ENCODE results near the gene DEPDC5.
"Not testable (repeated sequence)": the region's sequence is repeated elsewhere in the genome, so short reads cannot be mapped to it uniquely, and the experiment has no call there.

The DEPDC5 gene

DNA sequence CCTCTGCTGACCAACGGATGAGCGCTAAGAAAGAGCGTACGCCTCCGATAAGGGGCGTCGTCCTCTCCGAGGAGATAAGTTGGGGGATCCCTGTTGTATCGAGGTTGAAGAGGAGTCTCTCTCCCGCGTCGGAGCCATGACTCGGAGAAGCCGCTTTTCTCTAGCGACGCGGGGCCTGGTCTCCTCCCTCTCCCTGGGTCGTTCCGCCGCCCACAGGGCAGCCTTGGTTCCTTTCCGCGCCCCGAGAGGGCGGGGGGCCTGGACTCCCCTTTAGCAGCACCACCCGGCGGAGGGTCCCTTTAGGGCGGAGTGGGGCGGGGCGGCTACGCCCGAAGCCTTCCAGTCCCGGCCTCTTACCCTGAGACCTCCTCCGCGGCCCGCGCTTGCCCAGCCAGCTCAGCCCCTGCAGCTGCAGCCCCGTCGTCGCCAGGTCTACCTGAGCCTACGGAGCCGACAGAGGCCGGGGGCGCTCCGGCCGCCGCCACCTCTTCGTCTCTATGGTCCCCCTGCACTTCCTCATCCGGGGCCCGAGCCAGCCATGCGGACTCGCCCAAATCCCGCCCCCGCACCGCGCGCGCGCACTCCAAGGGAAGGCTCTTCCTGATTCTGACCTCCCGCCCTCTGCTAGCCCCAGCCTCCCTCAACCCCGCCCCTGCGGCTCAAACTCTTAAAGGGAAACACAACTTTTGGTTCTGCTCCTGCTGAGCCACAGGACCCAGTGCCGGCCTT, 4.0 kb upstream of the DEPDC5 start, which contains the start of gene PRR14L:
Gene PRR14L (minus strand): TSS at position 497 of the 729 bp plus-strand sequence. CDS start 11,272 bp downstream, outside the sequence.
- FAIRE-seq, result peak; percentile 80

DNA sequence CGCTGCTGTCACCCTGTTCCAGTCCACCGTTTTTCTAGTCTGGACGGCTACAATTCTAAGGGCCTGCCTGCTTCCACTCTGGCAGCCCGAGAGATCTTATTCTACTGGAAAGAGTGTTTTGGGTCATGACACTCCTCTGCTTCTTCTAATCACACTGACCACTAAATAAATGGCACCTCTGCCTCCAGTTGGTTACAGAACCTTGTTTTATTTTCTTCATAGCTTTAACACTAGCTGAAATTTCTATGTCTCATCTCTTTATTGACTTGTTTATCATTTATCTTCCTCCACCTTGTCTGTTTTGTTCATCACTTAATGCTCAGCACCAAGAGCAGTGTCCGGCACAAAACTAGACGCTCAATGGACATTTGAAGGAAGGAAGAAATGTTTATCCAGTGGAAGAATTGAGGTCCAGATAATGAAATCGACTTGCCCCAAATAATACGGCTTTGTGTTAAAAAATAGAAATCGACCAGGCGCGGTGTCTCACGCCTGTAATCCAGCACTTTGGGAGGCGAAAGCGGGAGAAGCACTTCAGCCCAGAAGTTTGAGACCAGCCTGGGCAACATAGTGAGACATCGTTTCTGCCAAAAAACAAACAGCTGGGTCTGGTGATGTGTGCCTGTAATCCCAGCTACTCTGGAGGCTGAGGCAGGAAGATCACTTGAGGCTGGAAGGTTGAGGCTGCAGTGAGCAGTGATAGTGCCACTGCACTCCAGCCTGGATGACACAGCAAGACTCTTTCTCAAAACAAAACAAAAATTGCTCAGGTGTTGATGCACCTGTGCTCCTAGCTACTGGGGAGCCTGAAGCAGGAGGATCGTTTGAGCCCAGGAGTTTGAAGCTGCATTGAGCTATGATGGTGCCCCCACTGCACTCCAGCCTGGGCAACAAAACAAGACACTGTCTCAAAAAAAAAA, 3.2 kb upstream of the DEPDC5 start:
- FAIRE-seq, result no peak

DNA sequence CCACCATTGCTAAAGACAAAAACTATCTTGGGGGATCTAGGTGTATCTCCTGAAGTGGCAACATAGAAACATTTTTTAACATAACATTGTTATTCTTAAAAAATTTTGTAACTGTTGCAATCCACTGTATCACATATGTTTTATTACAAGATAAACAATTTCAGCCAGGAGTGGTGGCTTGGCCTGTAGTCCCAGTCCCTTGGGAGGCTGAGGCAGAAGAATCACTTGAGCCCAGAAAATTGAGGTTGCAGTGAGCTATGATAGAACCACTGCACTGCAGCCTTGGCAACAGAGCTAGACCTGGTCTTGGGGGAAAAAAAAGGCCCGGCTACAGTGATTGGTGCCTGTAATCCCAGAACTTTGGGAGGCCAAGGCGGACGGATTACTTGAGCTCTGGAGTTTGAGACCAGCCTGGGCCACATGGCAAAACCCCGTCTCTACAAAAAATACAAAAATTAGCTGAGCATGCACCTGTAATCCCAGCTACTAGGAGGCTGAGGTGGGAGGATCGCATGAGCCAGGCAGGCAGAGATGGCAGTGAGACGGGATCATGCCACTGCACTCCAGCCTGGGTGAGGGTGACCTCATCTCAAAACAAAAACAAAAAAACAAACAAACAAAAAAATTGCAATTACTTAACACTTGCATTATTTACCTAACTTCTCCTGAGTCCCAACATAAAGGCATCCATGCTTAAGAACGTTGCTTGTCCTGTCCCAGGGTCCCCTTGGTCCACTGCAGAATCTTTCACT, 1.5 kb upstream of the DEPDC5 start:
- no peak for FAIRE-seq

DNA sequence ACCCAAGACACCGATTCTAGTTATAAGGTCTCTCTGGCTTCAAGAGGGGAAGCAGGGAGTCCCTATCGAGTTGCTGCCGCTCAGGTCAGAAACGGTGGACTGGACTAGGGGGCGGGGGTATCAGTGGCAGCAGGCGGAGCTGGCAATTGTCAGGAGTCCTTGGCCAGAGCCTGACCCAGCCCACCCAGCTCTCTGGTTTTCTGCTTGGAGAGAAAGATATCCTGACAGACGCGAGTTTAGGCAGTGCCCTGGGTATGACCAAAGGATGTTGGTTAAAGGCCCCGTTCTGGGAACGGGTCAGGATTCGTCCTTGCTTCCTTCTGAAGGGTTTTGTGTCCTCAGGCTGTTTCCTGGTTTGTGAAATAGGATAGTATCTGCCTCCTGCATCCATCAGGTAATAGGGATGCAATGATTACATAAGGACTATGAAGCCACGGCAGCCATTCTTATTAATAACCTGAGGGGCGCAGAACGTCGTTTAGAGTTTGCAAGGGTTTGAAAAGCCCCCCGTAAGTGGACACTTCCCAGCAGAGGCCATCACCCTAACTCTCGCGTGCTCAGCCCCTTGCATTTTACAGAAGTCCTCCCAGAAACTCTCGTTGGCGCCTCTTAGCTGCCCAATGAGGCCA, 700 bp upstream of the DEPDC5 start:
- no peak for FAIRE-seq

DNA sequence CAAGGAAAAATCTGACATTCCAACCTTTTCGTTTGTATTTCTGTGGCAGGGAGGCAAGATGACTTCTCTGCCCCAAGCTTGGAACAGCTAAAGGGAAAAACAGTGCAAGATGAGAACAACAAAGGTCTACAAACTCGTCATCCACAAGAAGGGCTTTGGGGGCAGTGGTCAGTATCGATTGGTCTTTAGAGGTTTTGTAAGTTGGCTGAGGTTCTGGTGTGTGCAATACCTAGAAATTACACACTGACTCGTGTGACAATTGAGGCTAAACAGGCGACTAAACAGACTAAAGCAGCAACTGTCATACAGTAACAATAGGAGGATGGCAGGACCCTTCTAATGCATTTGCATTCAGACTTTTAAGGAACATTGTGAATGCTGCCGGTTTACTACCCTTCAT, 994 bp downstream of the DEPDC5 start:
- FAIRE-seq, result no peak

DNA sequence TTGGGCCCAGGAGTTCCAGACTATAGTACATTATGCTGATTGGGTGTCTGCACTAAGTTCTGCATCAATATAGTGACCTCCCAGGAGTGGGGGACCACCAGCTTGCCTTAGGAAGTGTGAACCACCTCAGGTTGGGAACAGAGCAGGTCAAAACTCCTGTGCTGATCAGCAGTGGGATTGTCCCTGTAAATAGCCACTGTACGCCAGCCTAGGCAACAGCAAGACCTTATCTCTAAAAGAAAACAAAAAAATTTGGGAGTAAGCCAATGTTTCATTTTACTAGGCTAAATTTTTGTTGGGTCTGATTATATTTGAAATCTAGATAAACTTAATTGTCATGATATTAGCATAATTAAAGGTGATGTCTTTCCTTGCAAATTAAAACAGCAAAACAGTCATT, 3.4 kb downstream of the DEPDC5 start:
- no peak for FAIRE-seq

DNA sequence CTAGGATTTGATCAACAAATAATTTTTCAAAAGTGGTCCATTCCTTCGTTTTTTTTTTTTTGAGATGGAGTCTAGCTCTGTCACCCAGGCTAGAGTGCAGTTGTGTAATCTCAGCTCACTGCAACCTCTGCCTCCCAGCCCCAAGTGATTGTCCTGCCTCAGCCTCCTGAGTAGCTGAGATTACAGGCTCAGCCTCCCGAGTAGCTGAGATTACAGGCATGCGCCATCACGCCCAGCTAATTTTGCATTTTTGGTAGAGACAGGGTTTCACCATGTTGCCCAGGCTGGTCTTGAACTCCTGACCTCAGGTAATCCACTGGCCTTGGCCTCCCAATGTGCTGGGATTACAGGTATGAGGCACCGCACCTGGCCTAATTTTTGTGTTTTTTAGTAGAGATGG, 5.0 kb downstream of the DEPDC5 start:
- FAIRE-seq, result not testable (repeated sequence)

DNA sequence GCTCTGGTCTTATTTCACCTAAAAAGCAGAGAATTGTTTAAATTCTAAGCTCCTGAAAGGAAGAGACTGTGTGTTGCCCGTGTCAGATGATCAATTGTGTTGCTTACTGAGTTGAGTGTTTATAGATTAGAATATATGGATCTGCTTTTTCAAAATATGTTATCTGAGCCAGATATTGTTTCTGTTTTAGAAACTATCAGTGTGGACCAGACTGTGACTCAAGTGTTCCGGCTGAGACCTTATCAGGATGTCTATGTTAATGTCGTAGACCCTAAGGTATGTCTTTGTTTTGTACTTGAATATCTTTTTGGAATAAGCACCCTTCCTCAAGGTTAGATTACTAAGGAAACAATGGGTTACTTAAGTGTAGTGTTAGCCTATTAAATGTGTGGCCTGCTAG, 11.0 kb downstream of the DEPDC5 start:
- FAIRE-seq, result no peak

DNA sequence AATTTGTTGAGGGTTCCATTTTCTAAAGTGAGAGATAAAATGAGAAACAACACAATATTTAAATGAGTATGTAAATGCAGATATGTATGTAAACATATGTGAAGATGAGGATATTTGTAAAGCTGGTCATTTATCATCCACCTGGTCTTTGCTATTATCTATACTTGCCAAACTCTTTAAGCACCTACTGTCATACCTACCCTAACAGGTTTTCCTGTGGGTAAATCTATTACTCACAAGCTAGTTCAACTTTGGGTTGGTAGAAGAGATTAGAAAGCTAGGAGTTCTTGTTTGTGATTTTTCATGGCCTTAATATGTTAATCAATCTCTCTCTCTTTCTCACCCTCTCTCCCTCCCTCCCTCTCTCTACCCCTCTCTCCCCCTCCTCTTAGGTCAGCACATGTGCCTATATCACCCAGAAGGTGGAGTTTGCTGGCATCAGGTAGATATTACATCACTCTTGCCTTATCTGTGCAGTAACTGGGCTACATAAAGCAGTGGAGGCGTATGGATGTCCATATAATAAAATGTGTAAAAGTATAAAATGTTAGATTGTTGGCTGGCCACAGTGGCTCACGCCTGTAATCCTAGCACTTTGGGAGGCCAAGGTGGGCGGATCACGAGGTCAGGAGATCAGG, 14.7 kb downstream of the DEPDC5 start:
- no peak for FAIRE-seq

DNA sequence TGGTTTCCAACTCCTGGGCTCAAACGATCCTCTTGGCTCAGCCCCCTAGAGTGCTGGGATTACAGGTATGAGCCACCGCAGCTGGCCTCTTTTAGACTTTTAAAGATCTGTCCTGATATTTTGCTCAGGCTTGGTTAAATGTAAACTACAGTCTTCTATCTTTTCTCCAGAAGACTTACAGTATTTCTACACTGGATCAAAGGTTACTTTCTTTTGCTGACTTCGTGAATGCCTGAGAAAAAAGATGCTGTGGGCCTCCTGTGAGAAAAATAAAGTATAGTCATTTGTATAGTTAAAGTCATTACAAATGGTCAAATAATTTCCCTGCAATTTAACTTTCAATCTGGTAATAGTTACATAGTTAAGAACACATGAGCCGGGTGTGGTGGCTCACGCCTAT, 19.6 kb downstream of the DEPDC5 start:
- FAIRE-seq, result no peak

DNA sequence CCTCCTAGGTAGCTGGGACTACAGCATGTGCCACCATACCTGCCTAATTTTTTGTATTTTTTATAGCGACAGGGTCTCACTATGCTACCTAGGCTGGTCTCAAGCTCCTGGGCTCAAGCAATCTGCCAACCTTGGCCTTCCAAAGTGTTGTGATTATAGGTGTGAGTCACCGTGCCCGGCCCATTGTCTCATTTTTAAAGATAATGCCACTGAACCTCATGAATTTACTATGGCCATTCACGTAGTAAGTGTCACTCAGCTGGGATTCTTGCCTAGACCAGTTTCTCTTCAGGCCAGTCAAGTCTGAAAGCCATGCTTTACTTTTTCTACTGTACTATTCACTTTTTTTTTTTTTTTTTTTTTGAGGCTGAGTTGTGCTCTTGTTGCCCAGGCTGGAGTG, 22.4 kb downstream of the DEPDC5 start:
- no peak for FAIRE-seq

DNA sequence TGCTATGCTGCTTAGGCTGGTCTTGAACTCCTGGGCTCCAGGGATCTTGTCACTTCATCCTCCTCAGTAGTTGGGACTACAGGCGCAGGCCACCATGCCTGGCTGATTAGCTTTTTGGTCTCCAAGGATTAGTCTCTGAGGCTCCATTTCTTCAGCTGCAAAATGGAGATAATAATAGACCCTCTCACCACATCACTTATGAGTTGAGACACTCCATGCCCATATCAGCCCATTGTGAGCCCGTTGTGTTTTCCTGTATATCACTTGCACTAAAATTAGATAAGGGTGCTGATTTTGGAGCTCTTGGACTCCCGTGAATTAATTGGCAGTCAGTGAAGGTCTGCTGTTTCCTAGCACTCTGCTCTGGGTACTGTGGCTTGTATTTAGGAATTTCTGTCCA, 36.0 kb downstream of the DEPDC5 start:
- no peak for FAIRE-seq

DNA sequence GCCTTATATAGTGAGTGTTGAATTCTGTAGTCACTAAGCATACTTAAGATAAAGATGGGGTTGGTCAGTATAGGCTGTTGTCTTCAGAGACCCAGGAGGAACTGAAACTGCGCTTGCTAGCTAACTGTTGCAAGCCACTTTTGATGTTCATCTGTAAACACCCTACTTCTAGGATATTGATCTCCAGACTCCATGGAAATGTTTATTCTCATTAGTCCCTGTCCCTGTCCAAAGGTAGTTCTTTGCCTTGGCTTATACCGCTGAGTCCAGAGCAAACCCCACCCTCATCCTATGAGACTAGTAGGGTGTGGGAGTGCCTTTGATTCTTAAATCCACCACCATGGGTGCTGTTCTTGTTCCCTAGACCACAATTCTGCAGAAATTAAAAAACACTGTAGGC, 36.4 kb downstream of the DEPDC5 start:
- no peak for FAIRE-seq

DNA sequence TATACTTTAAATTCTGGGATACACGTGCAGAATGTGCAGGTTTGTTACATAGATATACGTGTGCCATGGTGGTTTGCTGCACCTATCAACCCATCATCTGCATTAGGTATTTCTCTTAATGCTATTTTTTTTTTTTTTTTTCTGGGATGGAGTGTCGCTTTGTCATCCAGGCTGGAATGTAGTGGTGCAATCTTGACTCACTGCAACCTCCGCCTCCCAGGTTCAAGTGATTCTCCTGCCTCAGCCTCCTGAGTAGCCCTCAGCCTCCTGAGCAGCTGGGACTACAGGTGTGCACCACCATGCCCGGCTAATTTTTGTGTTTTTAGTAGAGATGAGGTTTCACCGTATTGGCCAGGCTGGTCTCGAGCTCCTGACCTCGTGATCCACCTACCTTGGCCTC, 45.5 kb downstream of the DEPDC5 start:
- FAIRE-seq, result not testable (repeated sequence)

DNA sequence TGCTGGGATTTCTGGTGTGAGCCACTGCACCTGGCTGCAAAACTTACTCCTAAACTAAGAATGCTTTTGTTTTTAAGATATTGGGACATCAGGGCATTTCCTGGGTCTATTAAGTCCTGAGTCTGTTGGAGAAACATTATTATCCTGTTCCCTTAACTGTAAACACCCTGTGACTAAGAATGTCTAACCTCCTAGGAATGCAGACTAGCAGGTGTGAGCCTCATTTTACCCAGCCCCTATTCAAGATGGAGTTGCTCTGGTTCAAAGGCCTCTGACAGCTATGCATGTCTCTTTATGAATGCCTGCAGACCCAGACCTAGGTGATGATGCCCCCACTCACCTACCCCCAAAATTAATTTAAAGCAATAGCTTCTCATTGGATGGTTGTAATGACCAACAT, 46.2 kb downstream of the DEPDC5 start:
- FAIRE-seq, result no peak

DNA sequence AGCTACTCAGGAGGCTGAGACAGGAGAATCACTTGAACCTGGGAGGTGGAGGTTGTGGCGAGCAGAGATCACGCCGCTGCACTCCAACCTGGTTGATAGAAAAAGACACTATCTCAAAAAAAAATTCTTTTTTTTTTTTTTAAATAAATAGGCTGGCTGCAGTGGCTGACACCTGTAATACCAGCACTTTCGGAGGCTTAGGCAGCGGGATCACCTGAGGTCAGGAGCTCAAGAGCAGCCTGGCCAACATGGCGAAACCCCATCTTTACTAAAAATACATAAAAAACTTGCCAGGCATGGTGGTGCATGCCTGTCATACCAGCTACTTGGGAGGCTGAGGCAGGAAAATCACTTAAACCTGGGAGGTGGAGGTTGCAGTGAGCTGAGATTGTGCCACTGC, 47.0 kb downstream of the DEPDC5 start:
- not testable (repeated sequence) for FAIRE-seq

DNA sequence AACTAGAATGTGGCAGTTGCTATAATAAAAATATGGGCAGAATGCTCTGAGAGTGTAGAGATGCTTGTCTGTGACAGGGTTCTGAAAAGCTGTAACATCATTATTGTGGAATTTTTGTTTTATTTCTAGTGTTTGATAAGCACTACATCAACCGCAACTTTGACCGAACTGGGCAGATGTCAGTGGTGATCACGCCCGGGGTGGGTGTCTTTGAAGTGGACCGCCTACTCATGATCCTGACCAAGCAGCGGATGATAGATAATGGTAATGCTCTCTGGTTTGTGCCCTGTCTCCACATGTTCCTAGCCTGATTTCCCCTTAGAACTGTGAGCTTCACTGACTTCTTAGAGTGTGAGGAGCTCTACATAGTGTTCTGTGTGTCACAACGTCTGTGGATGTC, 48.8 kb downstream of the DEPDC5 start:
- no peak for FAIRE-seq

DNA sequence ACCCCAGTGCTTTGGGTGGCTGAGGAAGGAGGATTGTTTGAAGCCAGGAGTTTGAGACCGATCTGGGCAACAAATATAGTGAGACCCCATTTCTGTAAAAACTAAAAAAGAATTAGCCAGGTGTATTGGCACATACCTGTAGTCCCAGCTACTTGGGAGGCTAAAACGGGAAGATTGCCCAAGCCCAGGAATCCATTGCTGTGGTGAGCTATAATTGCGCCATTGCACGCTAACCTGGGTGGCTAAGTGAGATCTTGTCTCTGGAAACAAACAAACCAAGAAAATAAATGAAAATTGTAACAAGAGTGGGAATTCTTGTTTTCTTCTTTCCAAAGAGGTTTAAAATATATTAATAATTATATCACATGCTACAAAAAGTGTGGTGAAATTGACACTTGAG, 52.9 kb downstream of the DEPDC5 start:
- no peak for FAIRE-seq

DNA sequence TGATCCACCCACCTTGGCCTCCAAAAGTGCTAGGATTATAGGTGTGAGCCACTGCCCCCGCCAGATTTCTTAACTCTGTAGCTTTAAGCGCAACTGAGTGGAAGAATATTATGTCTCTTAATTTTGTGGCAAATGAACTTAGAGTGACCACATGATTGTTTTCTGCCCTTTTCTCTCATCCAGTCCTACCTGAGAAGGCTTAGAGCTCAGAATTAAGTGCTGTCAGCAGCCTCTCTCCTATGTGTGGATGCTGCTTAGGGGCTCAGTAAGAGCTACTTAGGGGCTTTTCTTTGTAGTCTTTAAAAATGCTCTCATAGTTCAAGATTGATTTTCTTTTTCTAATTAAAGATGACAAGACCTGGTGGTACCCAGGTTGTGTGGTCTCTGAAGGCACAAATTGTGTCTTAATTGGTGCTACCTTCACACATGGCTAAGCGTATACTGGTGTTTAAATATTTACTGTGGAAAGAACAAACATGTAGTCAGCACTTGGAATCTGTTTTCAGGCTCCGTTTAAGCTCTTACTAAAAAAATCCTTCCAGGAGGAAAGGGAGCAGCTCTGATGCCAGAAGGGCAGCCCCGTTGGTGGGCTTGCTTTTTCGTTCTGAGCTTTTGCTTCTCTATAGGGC, 59.3 kb downstream of the DEPDC5 start:
- FAIRE-seq, result no peak

DNA sequence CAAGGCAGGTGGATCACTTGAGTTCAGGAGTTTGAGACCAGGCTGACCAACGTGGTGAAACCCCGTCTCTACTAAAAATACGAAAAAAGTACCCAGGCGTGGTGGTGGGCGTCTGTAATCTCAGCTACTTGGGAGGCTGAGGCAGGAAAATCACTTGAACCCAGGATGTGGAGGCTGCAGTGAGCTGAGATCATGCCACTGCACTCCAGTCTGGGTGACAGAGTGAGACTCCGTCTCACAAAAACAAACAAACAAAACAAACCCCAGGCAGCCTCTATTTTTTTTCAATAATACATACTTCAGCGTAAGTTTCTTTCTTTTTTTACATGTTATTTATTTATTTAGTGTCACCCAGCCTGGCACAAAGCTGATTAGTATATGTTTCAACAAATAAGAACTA, 60.1 kb downstream of the DEPDC5 start:
- FAIRE-seq, result not testable (repeated sequence)

DNA sequence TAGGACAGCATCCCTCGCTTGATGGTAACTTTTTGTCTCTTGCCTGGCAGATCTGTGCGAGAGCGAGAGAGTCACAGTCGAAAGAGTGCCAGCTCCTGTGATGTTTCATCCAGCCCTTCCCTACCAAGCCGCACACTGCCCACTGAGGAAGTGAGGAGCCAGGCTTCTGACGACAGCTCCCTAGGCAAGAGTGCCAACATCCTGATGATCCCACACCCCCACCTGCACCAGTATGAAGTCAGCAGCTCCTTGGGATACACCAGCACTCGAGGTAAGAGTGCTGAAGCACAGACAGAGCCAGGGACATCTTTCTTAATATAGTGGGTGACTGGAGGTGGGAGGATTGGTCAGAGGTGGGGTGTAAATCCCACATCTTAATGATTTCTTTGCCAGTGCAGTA, 61.1 kb downstream of the DEPDC5 start:
- FAIRE-seq, result no peak

DNA sequence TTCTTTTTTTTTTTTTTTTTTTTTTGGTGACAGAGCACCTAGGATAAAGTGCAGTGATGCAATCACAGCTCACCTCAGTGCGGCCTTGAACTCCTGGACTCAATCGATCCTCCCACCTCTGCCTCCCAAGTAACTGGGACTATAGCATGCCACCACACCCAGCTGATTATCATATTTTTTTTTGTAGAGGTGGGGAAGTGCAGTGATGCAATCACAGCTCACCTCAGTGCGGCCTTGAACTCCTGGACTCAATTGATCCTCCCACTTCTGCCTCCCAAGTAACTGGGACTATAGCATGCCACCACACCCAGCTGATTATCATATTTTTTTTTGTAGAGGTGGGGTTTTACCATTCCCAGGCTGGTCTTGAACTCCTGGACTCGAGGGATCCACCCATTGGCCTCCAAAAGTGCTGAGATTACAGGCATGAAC, 61.6 kb downstream of the DEPDC5 start:
- not testable (repeated sequence) for FAIRE-seq
